Measurements from ENCODE around the gene USHBP1. TPM values are rescaled to one million over a fixed set of nuclear protein-coding genes. Genes with fewer than 3 reads are reported as not detected.

The USHBP1 gene
- total and polyA plus RNA-seq, 2 of the 13 experiments (the other 11 are each of a cell fraction or from before 2014, with no cell fraction given): 0.15 to 1.5 TPM

- TF ChIP-seq ZNF318 (CRISPR knock-in tag; IDR thresholded peaks at IDR 0.05): no peak
- no peak for TF ChIP-seq ZNF3 (CRISPR knock-in tag; IDR thresholded peaks at IDR 0.05)
- no peak for TF ChIP-seq ZKSCAN8 (CRISPR knock-in tag; IDR thresholded peaks at IDR 0.05; ENCODE audit: borderline replicate concordance)
- TF ChIP-seq HDAC6 (IDR thresholded peaks at IDR 0.05; ENCODE audit: low read depth, low read length): no peak
- no peak for TF ChIP-seq GRHL1 (CRISPR knock-in tag; conservative IDR thresholded peaks at IDR 0.05)
- no peak for TF ChIP-seq ZBTB40 (IDR thresholded peaks at IDR 0.05)
- no peak for TF ChIP-seq ZBTB40 (CRISPR knock-in tag; IDR thresholded peaks at IDR 0.05)
- TF ChIP-seq FOSL2 (CRISPR knock-in tag; IDR thresholded peaks at IDR 0.05): no peak
Observed at GRCh38 chr19:17242431-17243208, 21.9 kb downstream of the USHBP1 start (continued).

All from HepG2 (cell line).